ENCODE data around the gene PTPDC1.

PTPDC1 gene

GRCh38 chr9:94140791-94141790 is 56.8 kb downstream of the PTPDC1 start:
- DNase-seq (ENCODE audit: low spot score) = no peak

GRCh38 chr9:94142353-94142752 is 58.1 kb downstream of the PTPDC1 start:
- no peak for DNase-seq (ENCODE audit: low spot score)

GRCh38 chr9:94144394-94144793 is 60.1 kb downstream of the PTPDC1 start:
- no peak for DNase-seq (ENCODE audit: low spot score)

GRCh38 chr9:94145640-94146039 is 61.4 kb downstream of the PTPDC1 start:
- DNase-seq (ENCODE audit: low spot score) = no peak

- DNase-seq (ENCODE audit: low spot score) = no peak
Observed at GRCh38 chr9:94147776-94148175, 63.5 kb downstream of the PTPDC1 start.

- no peak for DNase-seq (ENCODE audit: low spot score)
Observed at GRCh38 chr9:94148419-94148818, 64.2 kb downstream of the PTPDC1 start.

GRCh38 chr9:94149696-94150095 is 65.4 kb downstream of the PTPDC1 start:
- no peak for DNase-seq (ENCODE audit: low spot score)

- DNase-seq (ENCODE audit: low spot score) = no peak
Observed at GRCh38 chr9:94150279-94150828, 66.1 kb downstream of the PTPDC1 start.

- DNase-seq (ENCODE audit: low spot score) = no peak
Observed at GRCh38 chr9:94150890-94151650, 66.8 kb downstream of the PTPDC1 start.

- DNase-seq (ENCODE audit: low spot score) = no peak
Observed at GRCh38 chr9:94153905-94154304, 69.6 kb downstream of the PTPDC1 start.

- DNase-seq (ENCODE audit: low spot score) = no peak
Observed at GRCh38 chr9:94156348-94157049, 72.2 kb downstream of the PTPDC1 start.

GRCh38 chr9:94157050-94157801 is 73.0 kb downstream of the PTPDC1 start:
- peak; percentile 79 for DNase-seq (ENCODE audit: low spot score)

Measured in putamen (tissue), 1 donor.